HCT116 (cell line): Measurements from ENCODE around the gene TPD52L2. TPM values are rescaled to one million over a fixed set of nuclear protein-coding genes. Genes with fewer than 3 reads are reported as not detected.

Source experiments
- ATAC-seq: fragments of 200-7000 bp; cut with Tn5 transposase; 2 replicates; pipeline ENCODE4 v1.9.1; 2020; ENCODE audit warnings: mild to moderate bottlenecking, moderate library complexity
- BruUV-seq: library from RNA; stranded (reverse); fragments of 400-500 nt; replicated peaks from 2 replicates; lab custom pipeline; 2021; lab: Mats Ljungman, UMichigan
- CTCF ChIA-PET: fragments of 300-600 bp; sonication (Branson Sonifier 250); formaldehyde crosslinking; loops from one replicate; lab custom pipeline; 2021; ENCODE audit warnings: antibody characterized with exemption; lab: Charles Lee
- POLR2A ChIA-PET: fragments of 300-600, 350-600 bp; sonication (Branson Sonifier 250); formaldehyde crosslinking; loops from one replicate; lab custom pipeline; 2021; ENCODE audit warnings: antibody characterized with exemption; lab: Charles Lee
- RAD21 ChIA-PET, 2 experiments: fragments of 300-600 bp; sonication (Branson Sonifier 250); formaldehyde crosslinking; loops; one replicate each; lab custom pipeline; 2023; ENCODE audit warnings: low total read pairs in 2 of 2; ENCODE audit not compliant: uncharacterized antibody in 2 of 2, unreplicated experiment in 2 of 2, low non-redundant PET in 1 of 2; lab: Charles Lee
- DNase-seq: peaks from one replicate; pipeline ENCODE4 v3.0.0-alpha.2; 2010; ENCODE audit warnings: low read depth, low spot score
- H2AFZ ChIP-seq: fragments of 200-600 bp; shearing (Covaris generic), sonication (generic); 2 replicates; pipeline ENCODE4 v1.6.1; 2017; ENCODE audit warnings: low read depth, mixed run types, mixed read lengths, antibody characterized with exemption, low read length; ENCODE audit not compliant: poor library complexity, severe bottlenecking
- H3K27ac ChIP-seq: 2 replicates; pipeline ENCODE4 v1.5.1; 2012; ENCODE audit warnings: low read depth, low read length
- H3K27me3 ChIP-seq: fragments of 200-600 bp; sonication (generic); 2 replicates; pipeline ENCODE4 v1.6.1; 2016; ENCODE audit warnings: mixed run types, low read length, mixed read lengths; ENCODE audit not compliant: insufficient read depth
- H3K36me3 ChIP-seq, 2 experiments: fragments of 200-500 bp in 1 of 2; fragments of 200-600 bp in 1 of 2; sonication (Bioruptor generic) in 1 of 2; sonication (generic) in 1 of 2; 2 replicates each; pipeline versions ENCODE4 v1.5.1 to v1.6.1; 2014 to 2016; ENCODE audit warnings: low read length in 2 of 2, inconsistent platforms in 1 of 2, mixed read lengths in 1 of 2, mixed run types in 1 of 2; ENCODE audit not compliant: insufficient read depth in 2 of 2, control insufficient read depth in 1 of 2
- H3K4me1 ChIP-seq, 2 experiments: fragments of 200-600 bp in 1 of 2; sonication (generic) in 1 of 2; 2 replicates each; pipeline versions ENCODE4 v1.5.1 to v1.6.1; 2012 to 2017; ENCODE audit warnings: low read length in 2 of 2, inconsistent platforms in 1 of 2, mild to moderate bottlenecking in 1 of 2, mixed read lengths in 1 of 2, mixed run types in 1 of 2, moderate library complexity in 1 of 2; ENCODE audit not compliant: insufficient read depth in 2 of 2, control insufficient read depth in 1 of 2
- H3K4me2 ChIP-seq: fragments of 200-600 bp; sonication (generic); 2 replicates; pipeline ENCODE4 v1.6.1; 2017; ENCODE audit warnings: mixed run types, low read length, mixed read lengths
- H3K4me3 ChIP-seq, 2 experiments: fragments of 200-600 bp in 1 of 2; sonication (generic) in 1 of 2; replicated peaks in 1 of 2; 2 replicates each; pipeline ENCODE4 v1.5.1; 2011 to 2016; ENCODE audit warnings: low read length in 2 of 2, control low read depth in 1 of 2, low read depth in 1 of 2, mild to moderate bottlenecking in 1 of 2, mixed read lengths in 1 of 2, mixed run types in 1 of 2
- H3K79me2 ChIP-seq: fragments of 200-600 bp; sonication (generic); 2 replicates; pipeline ENCODE4 v1.6.1; 2017; ENCODE audit warnings: mild to moderate bottlenecking, mixed run types, low read length, moderate library complexity, mixed read lengths; ENCODE audit not compliant: insufficient read depth
- H3K9ac ChIP-seq: fragments of 200-600 bp; sonication (generic); 2 replicates; pipeline ENCODE4 v1.6.1; 2016; ENCODE audit warnings: low read length, mixed read lengths
- H3K9me2 ChIP-seq: fragments of 200-600 bp; sonication (generic), shearing (Covaris generic); 2 replicates; pipeline ENCODE4 v1.6.1; 2017; ENCODE audit warnings: mixed run types, mild to moderate bottlenecking, moderate library complexity; ENCODE audit not compliant: insufficient read depth
- H3K9me3 ChIP-seq, 2 experiments: fragments of 200-500 bp in 1 of 2; fragments of 200-600 bp in 1 of 2; sonication (Bioruptor generic) in 1 of 2; sonication (generic) in 1 of 2; 2 replicates each; pipeline ENCODE4 v1.6.1; 2014 to 2017; ENCODE audit warnings: low read length in 2 of 2, mixed read lengths in 2 of 2, inconsistent platforms in 1 of 2, low read depth in 1 of 2, mild to moderate bottlenecking in 1 of 2, mixed run types in 1 of 2, moderate library complexity in 1 of 2; ENCODE audit not compliant: control insufficient read depth in 1 of 2, insufficient read depth in 1 of 2
- H4K20me1 ChIP-seq: fragments of 200-600 bp; sonication (generic), shearing (Covaris generic); 2 replicates; pipeline ENCODE4 v1.6.1; 2017; ENCODE audit warnings: mixed run types, mild to moderate bottlenecking, moderate library complexity; ENCODE audit not compliant: insufficient read depth
- CBX3 ChIP-seq: IDR thresholded peaks from 2 replicates; pipeline ENCODE4 v1.6.1; 2012; ENCODE audit warnings: low read depth
- CEBPB ChIP-seq: IDR thresholded peaks from 2 replicates; pipeline ENCODE4 v1.6.1; 2012; ENCODE audit warnings: low read depth
- EGR1 ChIP-seq: IDR thresholded peaks from 2 replicates; pipeline ENCODE4 v1.6.1; 2012; ENCODE audit warnings: low read depth
- ELF1 ChIP-seq: IDR thresholded peaks from 2 replicates; pipeline ENCODE4 v1.6.1; 2012; ENCODE audit warnings: low read depth, borderline replicate concordance
- EZH2phosphoT487 ChIP-seq: fragments of 200-600 bp; IDR thresholded peaks from 2 replicates; pipeline ENCODE4 v1.6.1; 2018; ENCODE audit warnings: antibody characterized with exemption, borderline replicate concordance
- JUND ChIP-seq: IDR thresholded peaks from 2 replicates; pipeline ENCODE4 v1.6.1; 2012
- POLR2A ChIP-seq: IDR thresholded peaks from 2 replicates; pipeline ENCODE4 v1.7.0; 2011; ENCODE audit warnings: borderline replicate concordance; ENCODE audit not compliant: insufficient read depth, insufficient read length; ENCODE audit errors: extremely low read depth
- POLR2AphosphoS5 ChIP-seq: IDR thresholded peaks from 2 replicates; pipeline ENCODE4 v1.6.1; 2011; ENCODE audit warnings: mild to moderate bottlenecking, low read depth, low read length, moderate library complexity
- RAD21 ChIP-seq: IDR thresholded peaks from 2 replicates; pipeline ENCODE4 v1.6.1; 2012; ENCODE audit warnings: low read depth, mild to moderate bottlenecking
- SIN3A ChIP-seq: IDR thresholded peaks from 2 replicates; pipeline ENCODE4 v1.6.1; 2012; ENCODE audit warnings: low read depth
- SP1 ChIP-seq: IDR thresholded peaks from 2 replicates; pipeline ENCODE4 v1.6.1; 2012; ENCODE audit warnings: low read depth
- SRF ChIP-seq: IDR thresholded peaks from 2 replicates; pipeline ENCODE4 v1.6.1; 2012; ENCODE audit warnings: low read depth
- TCF7L2 ChIP-seq: IDR thresholded peaks from 2 replicates; pipeline ENCODE4 v1.7.0; 2011; ENCODE audit warnings: borderline replicate concordance, inconsistent platforms; ENCODE audit not compliant: insufficient read depth, insufficient read length; ENCODE audit errors: extremely low read depth
- YY1 ChIP-seq: IDR thresholded peaks from 2 replicates; pipeline ENCODE4 v1.6.1; 2011; ENCODE audit warnings: low read length, low read depth, moderate library complexity, mild to moderate bottlenecking; ENCODE audit not compliant: insufficient replicate concordance; ENCODE audit errors: extremely low read depth
- ZFX ChIP-seq: fragments of 450-650 bp; IDR thresholded peaks from 2 replicates; pipeline ENCODE4 v1.6.1; 2017
- ZNF274 ChIP-seq: fragments of 200-500 bp; sonication (Bioruptor generic); IDR thresholded peaks from 2 replicates; pipeline ENCODE4 v1.6.1; 2014; ENCODE audit warnings: mild to moderate bottlenecking, low read depth, low read length, inconsistent platforms
- intact Hi-C: fragments of 100-400 bp; cut with micrococcal nuclease; formaldehyde crosslinking; loops from 2 replicates; pipeline ENCODE4 v1.10.0; 2022
- total RNA-seq: library from RNA; stranded (reverse); gene quantifications from one replicate; pipeline ENCODE4 v1.2.1, GENCODE V29; 2021; ENCODE audit not compliant: unreplicated experiment
- TF ChIP-seq, protein P1 (sequence below): IDR thresholded peaks from 2 replicates; pipeline ENCODE4 v1.6.1; 2012; ENCODE audit warnings: low read depth
- TF ChIP-seq, protein P2 (sequence below): IDR thresholded peaks from 2 replicates; pipeline ENCODE4 v1.6.1; 2012
- TF ChIP-seq, protein P3 (sequence below): IDR thresholded peaks from 2 replicates; pipeline ENCODE4 v1.6.1; 2012
- TF ChIP-seq, protein P4 (sequence below), 3 experiments: fragments of 200-600 bp in 1 of 3; sonication (generic) in 1 of 3; IDR thresholded peaks in 2 of 3; conservative IDR thresholded peaks in 1 of 3; 2 replicates each; pipeline ENCODE4 v1.5.1; 2012 to 2017; ENCODE audit warnings: low read depth in 2 of 3, low read length in 2 of 3, antibody characterized with exemption in 1 of 3, borderline replicate concordance in 1 of 3, control low read depth in 1 of 3, mild to moderate bottlenecking in 1 of 3, mixed read lengths in 1 of 3, mixed run types in 1 of 3, moderate library complexity in 1 of 3; ENCODE audit not compliant: insufficient read depth in 1 of 3

The TPD52L2 gene
- total RNA-seq, 1 experiment from 2014 or later: 149 TPM

- H3K4me1 ChIP-seq: peaks cover 8 to 20% of the 10 kb centered on the region in 2 experiments; a peak in 3 of 4 replicates
- H4K20me1 ChIP-seq: peaks cover 8% of the 10 kb centered on the region; the same call in 1 of the 2 replicates
- H3K4me3 ChIP-seq: no peak overlapping the region
- ChIA-PET RAD21 (no interaction called here), CTCF (interaction anchor here (0.7 kb wide), 1 partner anchor 147 kb away, joined by 3 read pairs; no protein-coding TSS in a partner anchor), POLR2A (no interaction called here)
- no peaks in the 10 kb centered on the region for H3K9me2 ChIP-seq
- peaks cover 40% of the 10 kb centered on the region for H3K79me2 ChIP-seq
- H3K4me2 ChIP-seq: no peak overlapping the region
- no peak overlapping the region; the same call in 1 of the 2 replicates for H3K27ac ChIP-seq
- no peak overlapping the region for H3K9ac ChIP-seq
- ATAC-seq: no peak
- no peaks in the 10 kb centered on the region for H3K9me3 ChIP-seq
- DNase-seq: no peak
- BruUV-seq: TSS peak; percentile 27
- no peak overlapping the region for H2AFZ ChIP-seq
- intact Hi-C loops: no loop called here
- H3K27me3 ChIP-seq: no peaks in the 10 kb centered on the region
- H3K36me3 ChIP-seq: peaks cover 18 to 44% of the 10 kb centered on the region in 2 experiments; a peak in 3 of 4 replicates
- TF ChIP-seq EGR1 (no peak), ZNF274 (no peak), JUND (no peak), SRF (no peak), EZH2phosphoT487 (no peak), POLR2AphosphoS5 (no peak), CEBPB (no peak), RAD21 (no peak), CBX3 (no peak), TCF7L2 (no peak), YY1 (no peak), SIN3A (no peak), SP1 (no peak), POLR2A (no peak), ZFX (no peak), ELF1 (no peak)
- TF ChIP-seq, protein P1, sequence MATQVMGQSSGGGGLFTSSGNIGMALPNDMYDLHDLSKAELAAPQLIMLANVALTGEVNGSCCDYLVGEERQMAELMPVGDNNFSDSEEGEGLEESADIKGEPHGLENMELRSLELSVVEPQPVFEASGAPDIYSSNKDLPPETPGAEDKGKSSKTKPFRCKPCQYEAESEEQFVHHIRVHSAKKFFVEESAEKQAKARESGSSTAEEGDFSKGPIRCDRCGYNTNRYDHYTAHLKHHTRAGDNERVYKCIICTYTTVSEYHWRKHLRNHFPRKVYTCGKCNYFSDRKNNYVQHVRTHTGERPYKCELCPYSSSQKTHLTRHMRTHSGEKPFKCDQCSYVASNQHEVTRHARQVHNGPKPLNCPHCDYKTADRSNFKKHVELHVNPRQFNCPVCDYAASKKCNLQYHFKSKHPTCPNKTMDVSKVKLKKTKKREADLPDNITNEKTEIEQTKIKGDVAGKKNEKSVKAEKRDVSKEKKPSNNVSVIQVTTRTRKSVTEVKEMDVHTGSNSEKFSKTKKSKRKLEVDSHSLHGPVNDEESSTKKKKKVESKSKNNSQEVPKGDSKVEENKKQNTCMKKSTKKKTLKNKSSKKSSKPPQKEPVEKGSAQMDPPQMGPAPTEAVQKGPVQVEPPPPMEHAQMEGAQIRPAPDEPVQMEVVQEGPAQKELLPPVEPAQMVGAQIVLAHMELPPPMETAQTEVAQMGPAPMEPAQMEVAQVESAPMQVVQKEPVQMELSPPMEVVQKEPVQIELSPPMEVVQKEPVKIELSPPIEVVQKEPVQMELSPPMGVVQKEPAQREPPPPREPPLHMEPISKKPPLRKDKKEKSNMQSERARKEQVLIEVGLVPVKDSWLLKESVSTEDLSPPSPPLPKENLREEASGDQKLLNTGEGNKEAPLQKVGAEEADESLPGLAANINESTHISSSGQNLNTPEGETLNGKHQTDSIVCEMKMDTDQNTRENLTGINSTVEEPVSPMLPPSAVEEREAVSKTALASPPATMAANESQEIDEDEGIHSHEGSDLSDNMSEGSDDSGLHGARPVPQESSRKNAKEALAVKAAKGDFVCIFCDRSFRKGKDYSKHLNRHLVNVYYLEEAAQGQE: no peak
- TF ChIP-seq, protein P2, sequence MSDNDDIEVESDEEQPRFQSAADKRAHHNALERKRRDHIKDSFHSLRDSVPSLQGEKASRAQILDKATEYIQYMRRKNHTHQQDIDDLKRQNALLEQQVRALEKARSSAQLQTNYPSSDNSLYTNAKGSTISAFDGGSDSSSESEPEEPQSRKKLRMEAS: no peak
- TF ChIP-seq, protein P3, sequence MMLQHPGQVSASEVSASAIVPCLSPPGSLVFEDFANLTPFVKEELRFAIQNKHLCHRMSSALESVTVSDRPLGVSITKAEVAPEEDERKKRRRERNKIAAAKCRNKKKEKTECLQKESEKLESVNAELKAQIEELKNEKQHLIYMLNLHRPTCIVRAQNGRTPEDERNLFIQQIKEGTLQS: no peak
- TF ChIP-seq, protein P4, sequence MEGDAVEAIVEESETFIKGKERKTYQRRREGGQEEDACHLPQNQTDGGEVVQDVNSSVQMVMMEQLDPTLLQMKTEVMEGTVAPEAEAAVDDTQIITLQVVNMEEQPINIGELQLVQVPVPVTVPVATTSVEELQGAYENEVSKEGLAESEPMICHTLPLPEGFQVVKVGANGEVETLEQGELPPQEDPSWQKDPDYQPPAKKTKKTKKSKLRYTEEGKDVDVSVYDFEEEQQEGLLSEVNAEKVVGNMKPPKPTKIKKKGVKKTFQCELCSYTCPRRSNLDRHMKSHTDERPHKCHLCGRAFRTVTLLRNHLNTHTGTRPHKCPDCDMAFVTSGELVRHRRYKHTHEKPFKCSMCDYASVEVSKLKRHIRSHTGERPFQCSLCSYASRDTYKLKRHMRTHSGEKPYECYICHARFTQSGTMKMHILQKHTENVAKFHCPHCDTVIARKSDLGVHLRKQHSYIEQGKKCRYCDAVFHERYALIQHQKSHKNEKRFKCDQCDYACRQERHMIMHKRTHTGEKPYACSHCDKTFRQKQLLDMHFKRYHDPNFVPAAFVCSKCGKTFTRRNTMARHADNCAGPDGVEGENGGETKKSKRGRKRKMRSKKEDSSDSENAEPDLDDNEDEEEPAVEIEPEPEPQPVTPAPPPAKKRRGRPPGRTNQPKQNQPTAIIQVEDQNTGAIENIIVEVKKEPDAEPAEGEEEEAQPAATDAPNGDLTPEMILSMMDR (IDR thresholded peaks at IDR 0.05 in 2 of 3, conservative IDR thresholded peaks at IDR 0.05 in 1 of 3; ENCODE audit: borderline replicate concordance in 1 of 3, insufficient read depth in 1 of 3, low read depth in 2 of 3, low read length in 2 of 3): no peak
Measured at GRCh38 chr20:63891061-63892002, 26.3 kb downstream of the TPD52L2 start.
